Coronary artery (tissue), 2 donors: ENCODE measurements around the gene IL24.
"Not testable (repeated sequence)": the region's sequence is repeated elsewhere in the genome, so short reads cannot be mapped to it uniquely, and the experiment has no call there.

Source experiments
- DNase-seq: peaks from one replicate; pipeline ENCODE4 v3.0.0-alpha.2; 2017; ENCODE audit warnings: low spot score
- H3K27ac ChIP-seq, 2 donors: fragments of 200-600 bp; sonication (generic); one replicate each; pipeline ENCODE4 v1.5.1; 2016 to 2019
- H3K4me3 ChIP-seq: fragments of 200-600 bp; sonication (generic); 2 replicates; pipeline ENCODE4 v1.5.1; 2016; ENCODE audit warnings: mild to moderate bottlenecking, moderate library complexity
- TF ChIP-seq, protein P1 (sequence below): fragments of 200-600 bp; sonication (generic); IDR thresholded peaks from one replicate; pipeline ENCODE4 v1.5.1; 2019; ENCODE audit warnings: antibody characterized with exemption

Gene IL24, protein sequence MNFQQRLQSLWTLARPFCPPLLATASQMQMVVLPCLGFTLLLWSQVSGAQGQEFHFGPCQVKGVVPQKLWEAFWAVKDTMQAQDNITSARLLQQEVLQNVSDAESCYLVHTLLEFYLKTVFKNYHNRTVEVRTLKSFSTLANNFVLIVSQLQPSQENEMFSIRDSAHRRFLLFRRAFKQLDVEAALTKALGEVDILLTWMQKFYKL

DNA sequence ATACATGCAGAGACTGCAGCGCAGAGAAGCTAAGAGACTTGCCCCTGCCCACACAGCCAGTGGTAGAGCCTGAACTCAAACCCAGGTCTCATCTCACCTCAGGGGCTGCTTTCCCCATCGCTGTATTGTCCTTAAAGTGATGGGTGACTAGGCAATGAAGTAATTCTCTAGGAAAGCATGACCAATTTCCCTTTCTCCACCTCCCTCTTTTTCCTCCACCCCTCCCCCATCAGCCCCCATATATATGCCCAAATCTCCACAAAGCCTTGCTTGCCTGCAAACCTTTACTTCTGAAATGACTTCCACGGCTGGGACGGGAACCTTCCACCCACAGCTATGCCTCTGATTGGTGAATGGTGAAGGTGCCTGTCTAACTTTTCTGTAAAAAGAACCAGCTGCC lies at the start of gene IL24:
IL24 (plus strand) TSS at position 269 of the 400 bp plus-strand sequence. CDS start 390 bp downstream, outside the sequence.
- TF ChIP-seq, protein P1, sequence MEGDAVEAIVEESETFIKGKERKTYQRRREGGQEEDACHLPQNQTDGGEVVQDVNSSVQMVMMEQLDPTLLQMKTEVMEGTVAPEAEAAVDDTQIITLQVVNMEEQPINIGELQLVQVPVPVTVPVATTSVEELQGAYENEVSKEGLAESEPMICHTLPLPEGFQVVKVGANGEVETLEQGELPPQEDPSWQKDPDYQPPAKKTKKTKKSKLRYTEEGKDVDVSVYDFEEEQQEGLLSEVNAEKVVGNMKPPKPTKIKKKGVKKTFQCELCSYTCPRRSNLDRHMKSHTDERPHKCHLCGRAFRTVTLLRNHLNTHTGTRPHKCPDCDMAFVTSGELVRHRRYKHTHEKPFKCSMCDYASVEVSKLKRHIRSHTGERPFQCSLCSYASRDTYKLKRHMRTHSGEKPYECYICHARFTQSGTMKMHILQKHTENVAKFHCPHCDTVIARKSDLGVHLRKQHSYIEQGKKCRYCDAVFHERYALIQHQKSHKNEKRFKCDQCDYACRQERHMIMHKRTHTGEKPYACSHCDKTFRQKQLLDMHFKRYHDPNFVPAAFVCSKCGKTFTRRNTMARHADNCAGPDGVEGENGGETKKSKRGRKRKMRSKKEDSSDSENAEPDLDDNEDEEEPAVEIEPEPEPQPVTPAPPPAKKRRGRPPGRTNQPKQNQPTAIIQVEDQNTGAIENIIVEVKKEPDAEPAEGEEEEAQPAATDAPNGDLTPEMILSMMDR, result no peak
- Histone ChIP-seq H3K4me3 (no peak within 1 kb of the TSS), H3K27ac (no peak within 1 kb of the TSS)
- DNase-seq, result no peak

DNA sequence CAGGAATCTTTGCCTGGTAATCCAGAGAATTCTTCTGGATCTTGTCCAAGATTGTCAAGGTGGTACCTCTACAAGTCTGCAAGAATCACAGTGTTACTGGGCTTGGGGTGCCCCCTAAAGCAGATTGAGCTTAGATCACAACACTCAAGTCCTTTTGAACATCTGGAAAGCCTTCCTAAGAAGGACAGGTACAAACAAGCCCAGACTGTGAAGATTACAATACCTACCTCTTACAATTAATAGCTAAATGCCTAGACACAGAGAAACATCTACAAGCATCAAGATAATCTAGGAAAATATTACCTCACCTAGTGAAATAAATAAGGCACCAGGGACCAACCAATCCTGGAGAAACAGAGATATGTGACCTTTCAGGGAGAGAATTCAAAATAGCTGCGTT lies 49.3 kb upstream of the IL24 start:
- Histone ChIP-seq H3K4me3 (no peak overlapping the region), H3K27ac (no peak overlapping the region)
- TF ChIP-seq, protein P1, result no peak
- no peak for DNase-seq

DNA sequence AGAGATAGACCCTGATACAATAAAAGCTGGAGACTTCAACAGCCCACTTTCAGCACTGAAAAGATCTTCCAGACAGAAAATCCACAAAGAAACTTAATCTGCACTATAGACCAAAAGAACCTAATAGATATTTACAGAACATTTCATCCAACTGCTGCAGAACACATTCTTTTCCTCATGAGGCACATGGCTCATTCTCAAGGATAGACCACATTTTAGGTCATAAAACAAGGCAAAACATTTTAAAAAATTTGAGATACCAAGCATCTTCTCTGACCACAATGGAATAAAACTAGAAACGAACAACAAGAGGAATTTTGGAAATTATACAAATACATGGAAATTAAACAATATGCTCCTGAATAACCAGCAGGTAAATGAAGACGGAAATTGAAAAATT lies 46.8 kb upstream of the IL24 start:
- TF ChIP-seq, protein P1, result no peak
- Histone ChIP-seq H3K27ac (no peak overlapping the region), H3K4me3 (no peak overlapping the region)
- no peak for DNase-seq

DNA sequence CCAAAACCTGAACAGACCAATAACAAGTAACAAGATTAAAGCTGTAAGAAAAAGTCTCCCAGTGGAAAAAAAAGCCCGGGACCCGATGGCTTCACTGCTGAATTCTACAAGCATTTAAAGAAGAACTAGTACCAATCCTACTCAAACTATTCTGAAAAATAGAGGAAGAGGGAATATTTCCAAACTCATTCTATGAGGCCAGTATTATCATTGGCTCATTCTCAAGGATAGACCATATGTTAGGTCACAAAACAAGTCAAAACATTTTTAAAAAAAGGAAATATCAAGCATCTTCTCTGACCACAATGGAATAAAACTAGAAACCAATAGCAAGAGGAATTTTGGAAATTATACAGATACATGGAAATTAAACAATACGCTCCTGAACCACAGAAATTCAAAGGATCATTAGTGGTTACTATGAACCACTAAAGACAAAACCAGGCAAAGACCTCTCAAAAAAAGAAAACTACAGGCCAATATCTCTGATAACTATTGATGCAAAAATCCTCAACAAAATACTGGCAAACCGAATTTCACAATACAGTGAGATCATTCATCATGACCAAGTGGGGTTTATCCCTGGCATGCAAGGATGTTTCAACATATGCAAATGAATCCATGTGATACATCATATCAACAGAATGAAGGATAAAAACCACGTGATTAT lies 45.8 kb upstream of the IL24 start:
- Histone ChIP-seq H3K4me3 (no peak overlapping the region), H3K27ac (no peak overlapping the region)
- TF ChIP-seq, protein P1, result no peak
- DNase-seq, result no peak

DNA sequence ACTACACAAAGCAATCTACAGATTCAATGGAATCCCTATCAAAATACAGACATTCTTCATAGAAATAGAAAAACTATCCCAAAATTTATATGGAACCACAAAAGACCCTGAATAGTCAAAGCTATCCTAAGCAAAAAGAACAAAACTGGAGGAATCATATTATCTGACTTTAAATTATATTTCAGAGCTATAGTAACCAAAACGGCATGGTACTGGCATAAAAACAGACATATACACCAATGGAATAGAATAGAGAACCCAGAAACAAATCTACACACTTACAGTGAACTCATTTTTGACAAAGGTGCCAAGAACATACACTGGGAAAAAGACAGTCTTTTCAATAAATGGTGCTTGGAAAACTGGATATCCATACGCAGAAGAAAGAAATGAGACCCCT lies 44.6 kb upstream of the IL24 start:
- H3K27ac ChIP-seq, DNase-seq, H3K4me3 ChIP-seq: not testable (repeated sequence)

DNA sequence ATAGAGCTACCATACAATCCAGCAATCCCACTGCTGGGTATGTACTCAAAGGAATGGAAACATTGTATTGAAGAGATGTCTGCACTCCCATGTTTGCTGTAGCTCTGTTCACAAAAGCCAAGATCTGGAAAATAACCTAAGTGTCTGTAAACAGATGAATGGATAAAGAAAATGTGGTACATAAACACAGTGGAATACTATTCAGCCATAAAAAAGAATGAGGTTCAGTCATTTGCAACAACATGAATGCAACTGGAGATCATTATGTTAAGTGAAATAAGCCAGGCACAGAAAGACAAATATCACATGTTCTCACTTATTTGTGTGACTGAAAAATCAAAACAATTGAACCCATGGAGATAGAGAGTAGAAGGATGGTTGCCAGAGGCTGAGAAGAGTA lies 43.5 kb upstream of the IL24 start:
- not testable (repeated sequence) for H3K27ac ChIP-seq, H3K4me3 ChIP-seq, DNase-seq

DNA sequence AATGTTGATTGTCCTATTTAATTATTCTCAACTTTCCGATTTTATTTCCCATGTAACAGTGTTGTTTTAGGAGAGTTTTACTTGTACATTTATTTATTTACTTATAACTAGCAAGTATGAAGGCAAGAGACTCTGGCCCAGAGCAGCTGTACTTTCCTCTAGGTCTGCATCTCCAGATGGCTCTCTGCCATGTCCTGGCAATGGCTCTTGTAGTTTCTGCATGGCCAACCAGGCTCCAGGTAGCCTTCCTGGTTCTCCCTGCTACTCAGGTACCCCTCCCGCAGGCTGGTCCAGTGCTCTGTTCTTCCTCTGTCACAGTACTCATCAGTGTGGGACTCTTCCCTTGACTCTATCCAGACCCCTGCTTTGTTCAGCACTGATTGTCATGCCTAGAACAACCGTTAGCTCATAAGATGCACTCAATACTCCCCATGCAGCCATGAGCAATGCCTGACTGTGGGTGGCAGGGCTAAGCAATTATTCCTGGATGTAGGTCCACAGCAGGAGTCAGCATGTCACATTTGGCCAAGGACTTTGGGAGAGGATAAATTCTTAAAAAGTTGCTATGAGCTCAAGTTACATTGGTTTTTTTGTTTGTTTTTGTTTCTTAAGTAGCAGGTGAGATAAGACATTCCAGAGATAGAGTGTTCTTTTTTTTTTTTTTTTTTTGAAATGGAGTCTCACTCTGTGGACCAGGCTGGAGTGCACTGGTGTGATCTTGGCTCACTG lies 42.7 kb upstream of the IL24 start:
- no peak for DNase-seq
- TF ChIP-seq, protein P1, result no peak
- no peak overlapping the region for H3K27ac ChIP-seq
- no peak overlapping the region for H3K4me3 ChIP-seq

DNA sequence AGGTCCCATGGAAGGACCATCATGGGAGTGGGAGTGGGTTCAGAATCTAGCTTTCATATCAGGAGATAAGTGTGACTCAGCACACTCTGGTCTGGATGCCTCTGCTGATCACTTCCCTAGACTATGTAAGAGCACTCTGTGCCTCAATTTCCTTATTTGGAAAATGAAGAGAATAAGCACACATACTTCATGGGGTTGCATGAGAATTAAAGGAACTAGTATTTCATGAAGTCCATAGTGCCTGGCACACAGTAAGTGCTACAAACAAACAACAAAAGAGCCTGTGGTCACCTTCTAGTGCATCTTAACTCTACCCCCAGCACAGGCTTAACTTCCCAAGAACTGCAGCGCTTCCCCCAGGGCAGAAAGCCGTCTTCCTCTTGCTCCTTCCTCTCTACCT lies 41.4 kb upstream of the IL24 start:
- H3K27ac ChIP-seq, result no peak overlapping the region
- TF ChIP-seq, protein P1, result no peak
- no peak for DNase-seq
- no peak overlapping the region for H3K4me3 ChIP-seq
